GM12891 (cell line): ENCODE data around the gene LARGE2.

Experiments
- POLR2A ChIP-seq: IDR thresholded peaks from 2 replicates; pipeline ENCODE4 v1.6.1; 2011; ENCODE audit warnings: low read depth, low read length, control low read depth
- POLR2AphosphoS5 ChIP-seq: IDR thresholded peaks from 2 replicates; pipeline ENCODE4 v1.6.1; 2011; ENCODE audit warnings: low read depth, low read length, control low read depth
- SPI1 ChIP-seq: IDR thresholded peaks from 2 replicates; pipeline ENCODE4 v1.6.1; 2011; ENCODE audit warnings: low read depth, low read length, control low read depth

DNA sequence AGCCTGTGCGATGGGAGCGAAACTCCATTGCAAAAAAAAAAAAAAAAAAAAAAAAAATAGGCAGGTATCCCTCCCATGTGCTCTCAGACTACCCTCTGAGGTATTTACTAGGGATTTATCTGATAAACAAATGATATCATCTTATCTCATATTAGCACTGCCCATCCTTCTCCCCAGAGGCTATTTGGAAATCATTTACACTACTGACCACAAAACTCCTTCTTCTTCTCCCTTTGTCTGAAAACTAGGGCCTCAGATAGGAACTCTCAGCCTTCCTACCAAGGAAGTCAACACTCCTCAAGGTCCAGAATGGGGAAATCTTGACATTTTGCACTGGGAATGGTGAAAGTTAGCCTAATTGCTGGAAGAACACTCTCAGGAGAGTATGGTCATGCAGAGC, 46.4 kb downstream of the LARGE2 start:
- TF ChIP-seq SPI1, result no peak
- TF ChIP-seq POLR2AphosphoS5, result no peak
- TF ChIP-seq POLR2A, result no peak
